ENCODE results near the gene ADH7.
A peak's percentile ranks its signal among the peaks of the same experiment; 100 is the strongest.

The ADH7 gene

DNA sequence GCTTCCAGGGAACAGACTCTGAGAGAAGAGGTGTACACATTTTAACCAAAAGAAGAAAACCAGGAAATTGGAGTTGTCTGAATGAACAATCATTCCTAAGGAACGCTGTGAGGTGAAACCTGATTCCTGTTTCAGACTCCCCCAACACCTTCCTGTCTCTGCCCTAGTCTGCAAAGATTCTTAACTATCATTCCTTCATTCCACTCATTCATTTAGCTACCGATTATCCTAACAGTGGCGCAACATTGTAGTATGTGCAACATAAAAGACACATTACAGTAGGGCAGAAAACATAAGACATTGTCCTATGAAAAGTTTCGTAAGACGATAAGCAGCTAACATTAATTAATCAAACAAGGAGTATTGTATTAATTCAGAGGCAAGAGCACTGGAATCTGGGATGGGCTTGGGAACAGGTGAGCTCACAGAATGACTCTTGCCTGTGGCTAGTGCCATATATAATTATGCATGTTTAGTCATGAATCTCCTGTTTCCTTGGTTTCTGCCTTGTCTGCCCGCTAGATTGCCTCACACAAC lies 23.8 kb upstream of the ADH7 start:
- H3K27me3 ChIP-seq (ENCODE audit: control insufficient read depth, insufficient read depth, low read length), result no peaks in the 10 kb centered on the region
- no peak overlapping the region for H3K9ac ChIP-seq (ENCODE audit: low read depth, low read length)
- peaks cover 7% of the 10 kb centered on the region for H3K4me1 ChIP-seq (ENCODE audit: control insufficient read depth, insufficient read depth, low read length)
- H3K9me3 ChIP-seq (ENCODE audit: control insufficient read depth, insufficient read depth, low read length), result no peaks in the 10 kb centered on the region
- no peak overlapping the region for H3K27ac ChIP-seq (ENCODE audit: low read depth, low read length)
- no peaks in the 10 kb centered on the region for H3K36me3 ChIP-seq (ENCODE audit: control insufficient read depth, insufficient read depth, low read length)
- no peak overlapping the region for H3K4me3 ChIP-seq (ENCODE audit: low read depth, low read length)

DNA sequence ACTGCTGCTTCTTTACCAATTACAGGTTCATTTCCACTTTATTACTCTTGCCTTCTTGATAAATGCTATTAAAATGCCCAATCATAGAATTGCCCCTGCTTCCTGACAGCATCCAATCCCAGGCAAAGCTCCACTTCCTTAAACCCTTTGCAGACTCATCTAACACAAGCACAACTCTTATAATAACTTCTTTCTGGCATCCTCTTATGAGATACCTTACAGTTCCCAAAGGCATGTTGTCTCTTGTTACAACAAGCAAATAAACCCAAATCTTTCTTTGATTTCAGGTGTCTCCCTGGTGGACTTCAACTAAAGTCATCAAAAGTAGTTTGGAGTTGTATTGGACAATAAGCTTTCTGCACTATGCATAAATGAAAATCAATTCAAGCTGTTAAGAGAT lies 22.5 kb upstream of the ADH7 start:
- Histone ChIP-seq H3K9me3 (ENCODE audit: control insufficient read depth, insufficient read depth, low read length) (peaks cover under 1% of the 10 kb centered on the region; the same call in 1 of the 2 replicates), H3K9ac (ENCODE audit: low read depth, low read length) (no peak overlapping the region), H3K27me3 (ENCODE audit: control insufficient read depth, insufficient read depth, low read length) (no peaks in the 10 kb centered on the region), H3K4me3 (ENCODE audit: low read depth, low read length) (no peak overlapping the region), H3K27ac (ENCODE audit: low read depth, low read length) (no peak overlapping the region), H3K4me1 (ENCODE audit: control insufficient read depth, insufficient read depth, low read length) (peaks cover 7% of the 10 kb centered on the region), H3K36me3 (ENCODE audit: control insufficient read depth, insufficient read depth, low read length) (no peaks in the 10 kb centered on the region)

DNA sequence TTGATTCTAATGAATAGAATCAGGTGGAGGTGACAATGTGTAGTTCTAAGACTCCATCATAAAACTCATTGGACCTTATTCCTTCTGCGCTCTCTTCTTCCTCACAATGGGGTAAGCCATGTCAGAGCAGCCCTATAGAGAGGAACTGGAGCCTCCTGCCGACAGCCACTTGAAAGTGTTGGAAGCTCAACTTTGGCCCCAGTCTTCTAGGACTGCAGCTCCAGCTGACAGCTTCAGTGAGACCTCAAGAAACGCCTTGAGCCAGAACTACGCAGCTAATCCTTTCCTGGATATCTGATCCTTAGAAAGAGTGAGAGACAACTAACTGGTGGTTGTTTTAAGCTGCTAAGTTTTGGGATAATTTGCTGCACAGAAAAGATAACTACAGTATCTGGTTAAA lies 22.1 kb upstream of the ADH7 start:
- Histone ChIP-seq H3K4me3 (ENCODE audit: low read depth, low read length) (no peak overlapping the region), H3K9me3 (ENCODE audit: control insufficient read depth, insufficient read depth, low read length) (peaks cover 3% of the 10 kb centered on the region; the same call in 1 of the 2 replicates), H3K4me1 (ENCODE audit: control insufficient read depth, insufficient read depth, low read length) (peaks cover 7% of the 10 kb centered on the region), H3K27ac (ENCODE audit: low read depth, low read length) (no peak overlapping the region), H3K27me3 (ENCODE audit: control insufficient read depth, insufficient read depth, low read length) (no peaks in the 10 kb centered on the region), H3K36me3 (ENCODE audit: control insufficient read depth, insufficient read depth, low read length) (no peaks in the 10 kb centered on the region), H3K9ac (ENCODE audit: low read depth, low read length) (no peak overlapping the region)

DNA sequence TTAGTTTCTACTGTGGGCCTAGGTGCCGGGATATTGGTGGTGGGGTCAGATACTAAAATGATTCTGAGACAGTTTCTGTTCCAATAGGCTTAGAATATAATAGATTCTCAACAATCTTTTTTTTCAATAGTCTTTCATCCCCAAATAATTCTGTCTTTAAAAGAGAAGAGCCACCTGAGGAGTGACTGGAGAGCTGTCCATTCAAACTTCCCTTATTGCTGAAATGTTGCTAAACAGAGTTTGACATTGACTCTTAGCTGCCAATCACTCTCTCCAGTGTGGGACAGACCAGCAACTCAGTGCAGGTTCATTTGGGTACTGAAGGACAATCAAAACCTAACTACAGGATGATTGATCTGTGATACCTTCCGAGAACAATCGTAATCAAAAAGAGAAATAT lies 12.4 kb upstream of the ADH7 start:
- Histone ChIP-seq H3K9ac (ENCODE audit: low read depth, low read length) (no peak overlapping the region), H3K9me3 (ENCODE audit: control insufficient read depth, insufficient read depth, low read length) (peaks cover 6% of the 10 kb centered on the region; the same call in 1 of the 2 replicates), H3K27me3 (ENCODE audit: control insufficient read depth, insufficient read depth, low read length) (no peaks in the 10 kb centered on the region), H3K4me1 (ENCODE audit: control insufficient read depth, insufficient read depth, low read length) (peaks cover 4% of the 10 kb centered on the region; the same call in 1 of the 2 replicates), H3K4me3 (ENCODE audit: low read depth, low read length) (no peak overlapping the region), H3K36me3 (ENCODE audit: control insufficient read depth, insufficient read depth, low read length) (no peaks in the 10 kb centered on the region), H3K27ac (ENCODE audit: low read depth, low read length) (peak overlapping the region; percentile 44)

GRCh38 chr4:99447079-99447478 lies 11.9 kb upstream of the ADH7 start:
- no peaks in the 10 kb centered on the region for H3K27me3 ChIP-seq (ENCODE audit: control insufficient read depth, insufficient read depth, low read length)
- no peak overlapping the region for H3K9ac ChIP-seq (ENCODE audit: low read depth, low read length)
- no peaks in the 10 kb centered on the region for H3K36me3 ChIP-seq (ENCODE audit: control insufficient read depth, insufficient read depth, low read length)
- no peak overlapping the region for H3K4me3 ChIP-seq (ENCODE audit: low read depth, low read length)
- peaks cover 4% of the 10 kb centered on the region; the same call in 1 of the 2 replicates for H3K4me1 ChIP-seq (ENCODE audit: control insufficient read depth, insufficient read depth, low read length)
- peaks cover 5% of the 10 kb centered on the region; the same call in 1 of the 2 replicates for H3K9me3 ChIP-seq (ENCODE audit: control insufficient read depth, insufficient read depth, low read length)
- H3K27ac ChIP-seq (ENCODE audit: low read depth, low read length), result peak overlapping the region; percentile 44

GRCh38 chr4:99438405-99438780 lies 3.3 kb upstream of the ADH7 start:
- Histone ChIP-seq H3K36me3 (ENCODE audit: control insufficient read depth, insufficient read depth, low read length) (no peaks in the 10 kb centered on the region), H3K9me3 (ENCODE audit: control insufficient read depth, insufficient read depth, low read length) (no peaks in the 10 kb centered on the region), H3K9ac (ENCODE audit: low read depth, low read length) (no peak overlapping the region), H3K4me3 (ENCODE audit: low read depth, low read length) (no peak overlapping the region), H3K4me1 (ENCODE audit: control insufficient read depth, insufficient read depth, low read length) (no peaks in the 10 kb centered on the region), H3K27ac (ENCODE audit: low read depth, low read length) (no peak overlapping the region), H3K27me3 (ENCODE audit: control insufficient read depth, insufficient read depth, low read length) (no peaks in the 10 kb centered on the region)

- H3K4me3 ChIP-seq (ENCODE audit: low read depth, low read length), result no peak overlapping the region
Observed at GRCh38 chr4:99437723-99438404, 2.7 kb upstream of the ADH7 start.

GRCh38 chr4:99436976-99437722 lies 2.0 kb upstream of the ADH7 start:
- Histone ChIP-seq H3K9ac (ENCODE audit: low read depth, low read length) (no peak overlapping the region), H3K9me3 (ENCODE audit: control insufficient read depth, insufficient read depth, low read length) (no peaks in the 10 kb centered on the region), H3K27me3 (ENCODE audit: control insufficient read depth, insufficient read depth, low read length) (no peaks in the 10 kb centered on the region), H3K4me1 (ENCODE audit: control insufficient read depth, insufficient read depth, low read length) (no peaks in the 10 kb centered on the region), H3K4me3 (ENCODE audit: low read depth, low read length) (no peak overlapping the region), H3K36me3 (ENCODE audit: control insufficient read depth, insufficient read depth, low read length) (no peaks in the 10 kb centered on the region), H3K27ac (ENCODE audit: low read depth, low read length) (no peak overlapping the region)

More at GRCh38 chr4:99437723-99438404, 2.7 kb upstream of the ADH7 start:
- H3K4me1 ChIP-seq (ENCODE audit: control insufficient read depth, insufficient read depth, low read length), result no peaks in the 10 kb centered on the region
- no peaks in the 10 kb centered on the region for H3K9me3 ChIP-seq (ENCODE audit: control insufficient read depth, insufficient read depth, low read length)
- H3K36me3 ChIP-seq (ENCODE audit: control insufficient read depth, insufficient read depth, low read length), result no peaks in the 10 kb centered on the region
- no peak overlapping the region for H3K27ac ChIP-seq (ENCODE audit: low read depth, low read length)
- H3K27me3 ChIP-seq (ENCODE audit: control insufficient read depth, insufficient read depth, low read length), result no peaks in the 10 kb centered on the region
- H3K9ac ChIP-seq (ENCODE audit: low read depth, low read length), result no peak overlapping the region

DNA sequence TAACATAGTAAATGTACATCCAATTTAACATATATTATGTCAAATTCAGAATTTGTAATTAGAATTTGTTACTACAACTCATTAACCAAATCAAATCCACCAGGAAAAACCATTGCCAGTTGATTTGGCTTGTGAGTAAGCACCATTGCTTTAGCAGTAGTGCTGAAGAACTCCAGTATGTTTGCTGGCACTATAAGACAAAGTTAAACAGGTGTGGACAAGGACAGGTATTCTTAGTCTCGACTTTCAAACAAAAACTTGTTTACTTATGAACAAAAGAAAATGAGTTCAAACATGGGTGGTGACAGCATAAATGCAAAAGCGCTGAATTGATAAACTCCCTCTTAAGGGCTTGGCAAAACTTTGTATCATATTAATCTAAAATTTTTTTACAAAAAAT lies 1.3 kb upstream of the ADH7 start:
- H3K36me3 ChIP-seq (ENCODE audit: control insufficient read depth, insufficient read depth, low read length), result no peaks in the 10 kb centered on the region
- H3K9ac ChIP-seq (ENCODE audit: low read depth, low read length), result no peak overlapping the region
- H3K9me3 ChIP-seq (ENCODE audit: control insufficient read depth, insufficient read depth, low read length), result no peaks in the 10 kb centered on the region
- H3K27ac ChIP-seq (ENCODE audit: low read depth, low read length), result no peak overlapping the region
- no peak overlapping the region for H3K4me3 ChIP-seq (ENCODE audit: low read depth, low read length)
- H3K4me1 ChIP-seq (ENCODE audit: control insufficient read depth, insufficient read depth, low read length), result no peaks in the 10 kb centered on the region
- no peaks in the 10 kb centered on the region for H3K27me3 ChIP-seq (ENCODE audit: control insufficient read depth, insufficient read depth, low read length)

DNA sequence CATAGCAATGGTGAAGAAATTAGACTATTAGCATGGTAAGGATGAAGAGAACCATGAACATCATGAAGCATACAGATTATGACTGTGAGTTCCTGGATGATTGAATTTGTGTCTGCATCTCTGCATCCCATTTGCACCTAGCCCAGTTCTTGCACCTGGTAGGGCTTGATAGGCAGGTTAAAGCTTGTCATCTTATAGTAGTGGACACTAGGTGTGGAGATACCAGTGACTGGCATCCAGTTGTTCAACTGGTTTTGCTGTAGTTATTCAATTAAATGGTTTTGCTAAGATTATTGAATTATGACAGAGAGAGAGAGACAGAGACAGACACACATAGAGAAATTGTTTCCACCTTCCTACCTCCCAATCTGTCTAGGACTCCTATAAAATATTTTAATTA lies 5.0 kb downstream of the ADH7 start:
- Histone ChIP-seq H3K27ac (ENCODE audit: low read depth, low read length) (no peak overlapping the region), H3K9ac (ENCODE audit: low read depth, low read length) (no peak overlapping the region), H3K4me3 (ENCODE audit: low read depth, low read length) (no peak overlapping the region), H3K9me3 (ENCODE audit: control insufficient read depth, insufficient read depth, low read length) (no peaks in the 10 kb centered on the region), H3K36me3 (ENCODE audit: control insufficient read depth, insufficient read depth, low read length) (no peaks in the 10 kb centered on the region), H3K27me3 (ENCODE audit: control insufficient read depth, insufficient read depth, low read length) (no peaks in the 10 kb centered on the region), H3K4me1 (ENCODE audit: control insufficient read depth, insufficient read depth, low read length) (no peaks in the 10 kb centered on the region)

GRCh38 chr4:99417125-99417524 lies 18.0 kb downstream of the ADH7 start:
- no peak overlapping the region for H3K9ac ChIP-seq (ENCODE audit: low read depth, low read length)
- H3K27me3 ChIP-seq (ENCODE audit: control insufficient read depth, insufficient read depth, low read length), result no peaks in the 10 kb centered on the region
- no peak overlapping the region for H3K27ac ChIP-seq (ENCODE audit: low read depth, low read length)
- no peaks in the 10 kb centered on the region for H3K9me3 ChIP-seq (ENCODE audit: control insufficient read depth, insufficient read depth, low read length)
- no peaks in the 10 kb centered on the region for H3K36me3 ChIP-seq (ENCODE audit: control insufficient read depth, insufficient read depth, low read length)
- no peak overlapping the region for H3K4me3 ChIP-seq (ENCODE audit: low read depth, low read length)
- no peaks in the 10 kb centered on the region for H3K4me1 ChIP-seq (ENCODE audit: control insufficient read depth, insufficient read depth, low read length)
